Measurements from ENCODE around the gene EYS.

GRCh38 chr6:63739094-63739687, 1967.8 kb downstream of the EYS start:
- TF ChIP-seq POLR2A (IDR thresholded peaks at IDR 0.05) (no peak), POLR2AphosphoS5 (IDR thresholded peaks at IDR 0.05) (no peak), CTCF (IDR thresholded peaks at IDR 0.05) (no peak), EP300 (IDR thresholded peaks at IDR 0.05) (no peak)

All from gastroesophageal sphincter (tissue), 3 donors.